ENCODE results near the gene ANXA6. TPM values are rescaled to one million over a fixed set of nuclear protein-coding genes. Genes with fewer than 3 reads are reported as not detected.
A peak's percentile ranks its signal among the peaks of the same experiment; 100 is the strongest.

ANXA6 gene
- total RNA-seq, 1 experiment from 2014 or later = 51.9 TPM

DNA sequence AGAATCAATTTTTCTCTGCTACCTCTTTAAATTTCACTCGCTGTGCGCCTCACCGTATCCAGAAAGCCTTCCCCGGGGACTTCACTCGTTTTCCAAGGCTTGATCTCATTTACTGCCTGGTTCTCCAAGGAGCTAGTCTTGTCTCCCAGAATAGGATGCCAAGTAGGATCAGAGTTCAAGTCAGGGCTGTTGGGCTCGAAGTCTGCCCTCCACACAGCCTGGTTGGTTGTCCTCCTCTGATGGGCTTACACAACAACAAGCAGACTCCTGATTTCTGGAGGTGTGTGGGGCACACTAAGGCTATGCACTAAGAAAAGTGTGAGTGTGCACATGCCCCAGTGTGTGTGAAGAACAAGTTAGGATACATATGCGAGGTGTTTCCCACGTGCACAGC, 62.7 kb downstream of the ANXA6 start:
- CTCF ChIA-PET = no interaction called here
- no peak overlapping the region for H3K4me3 Mint-ChIP-seq (ENCODE audit: unreplicated experiment)
- Histone ChIP-seq H3K9me3 (no peaks in the 10 kb centered on the region), H3K4me1 (peaks cover 38% of the 10 kb centered on the region), H3K36me3 (ENCODE audit: control insufficient read depth, insufficient read depth, low read length) (no peaks in the 10 kb centered on the region), H3K27me3 (replicated peaks; ENCODE audit: control insufficient read depth, insufficient read depth, low read length) (no peaks in the 10 kb centered on the region), H3K4me3 (ENCODE audit: low read depth, low read length) (no peak overlapping the region)
- intact Hi-C loops (cut with micrococcal nuclease; ENCODE audit: unreplicated experiment) = loop anchor here (1.0 kb wide), 1 partner anchor 15 kb away; no protein-coding TSS in a partner anchor
- no peak for DNase-seq
- no peak overlapping the region for H3K27ac Mint-ChIP-seq (ENCODE audit: unreplicated experiment)
- H3K4me1 Mint-ChIP-seq (ENCODE audit: low read depth, unreplicated experiment) = peaks cover 29% of the 10 kb centered on the region
- TF ChIP-seq, protein P1, sequence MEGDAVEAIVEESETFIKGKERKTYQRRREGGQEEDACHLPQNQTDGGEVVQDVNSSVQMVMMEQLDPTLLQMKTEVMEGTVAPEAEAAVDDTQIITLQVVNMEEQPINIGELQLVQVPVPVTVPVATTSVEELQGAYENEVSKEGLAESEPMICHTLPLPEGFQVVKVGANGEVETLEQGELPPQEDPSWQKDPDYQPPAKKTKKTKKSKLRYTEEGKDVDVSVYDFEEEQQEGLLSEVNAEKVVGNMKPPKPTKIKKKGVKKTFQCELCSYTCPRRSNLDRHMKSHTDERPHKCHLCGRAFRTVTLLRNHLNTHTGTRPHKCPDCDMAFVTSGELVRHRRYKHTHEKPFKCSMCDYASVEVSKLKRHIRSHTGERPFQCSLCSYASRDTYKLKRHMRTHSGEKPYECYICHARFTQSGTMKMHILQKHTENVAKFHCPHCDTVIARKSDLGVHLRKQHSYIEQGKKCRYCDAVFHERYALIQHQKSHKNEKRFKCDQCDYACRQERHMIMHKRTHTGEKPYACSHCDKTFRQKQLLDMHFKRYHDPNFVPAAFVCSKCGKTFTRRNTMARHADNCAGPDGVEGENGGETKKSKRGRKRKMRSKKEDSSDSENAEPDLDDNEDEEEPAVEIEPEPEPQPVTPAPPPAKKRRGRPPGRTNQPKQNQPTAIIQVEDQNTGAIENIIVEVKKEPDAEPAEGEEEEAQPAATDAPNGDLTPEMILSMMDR (IDR thresholded peaks at IDR 0.05; ENCODE audit: insufficient read depth in 1 of 2, low read depth in 1 of 2, low read length in 1 of 2, severe bottlenecking in 1 of 2, unreplicated experiment in 1 of 2) = no peak
- POLR2A ChIA-PET = no interaction called here
- no peaks in the 10 kb centered on the region for H3K27me3 Mint-ChIP-seq (ENCODE audit: insufficient read depth, unreplicated experiment)
- H3K36me3 Mint-ChIP-seq (ENCODE audit: insufficient read depth, unreplicated experiment) = peaks cover 7% of the 10 kb centered on the region
- no peaks in the 10 kb centered on the region for H3K9me3 Mint-ChIP-seq (ENCODE audit: unreplicated experiment)
- BruUV-seq (replicated peaks) = no TSS peak

DNA sequence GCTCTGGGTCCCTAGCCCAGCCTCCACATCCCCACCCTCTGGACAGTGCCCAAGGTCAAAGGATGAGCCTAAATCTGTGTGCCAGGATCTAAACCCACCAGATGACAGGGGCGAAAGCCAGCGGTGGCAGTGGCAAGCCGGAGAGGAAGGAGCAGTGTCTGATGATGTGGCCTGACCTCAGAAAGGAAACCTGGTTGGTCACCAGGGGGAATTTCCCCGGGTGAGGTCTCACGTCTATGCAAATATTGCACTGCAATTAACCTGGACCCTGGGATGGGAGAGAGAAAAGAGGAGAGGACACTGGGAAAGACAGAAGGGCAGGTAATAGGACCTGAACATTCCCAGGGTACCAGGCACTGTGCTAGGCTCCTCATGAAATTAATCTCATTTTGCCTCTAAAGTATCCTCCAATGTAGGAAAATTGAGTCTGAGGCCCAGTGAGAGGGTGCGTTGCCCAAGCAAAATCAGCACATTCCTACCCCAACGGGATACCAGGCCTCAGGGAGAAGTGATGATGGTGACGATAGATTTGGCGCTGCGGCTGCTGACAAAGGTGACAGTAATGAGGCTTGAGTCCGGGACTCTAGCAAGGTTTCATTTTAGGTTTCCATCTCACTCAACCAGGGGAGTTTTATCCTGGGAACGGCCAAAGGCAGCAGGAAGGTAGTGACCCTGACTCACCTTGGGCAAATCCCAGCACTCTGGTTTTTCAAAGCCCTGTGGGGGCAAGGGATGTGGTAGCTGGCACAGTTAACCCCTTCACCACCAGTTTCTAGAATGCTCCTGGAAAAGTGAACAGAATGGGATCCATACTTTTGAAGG, 63.3 kb downstream of the ANXA6 start:
- Mint-ChIP-seq H3K4me3 (ENCODE audit: unreplicated experiment) (no peak overlapping the region), H3K27ac (ENCODE audit: unreplicated experiment) (peak overlapping the region; percentile 29), H3K4me1 (ENCODE audit: low read depth, unreplicated experiment) (peaks cover 29% of the 10 kb centered on the region), H3K9me3 (ENCODE audit: unreplicated experiment) (no peaks in the 10 kb centered on the region), H3K27me3 (ENCODE audit: insufficient read depth, unreplicated experiment) (no peaks in the 10 kb centered on the region), H3K36me3 (ENCODE audit: insufficient read depth, unreplicated experiment) (peaks cover 7% of the 10 kb centered on the region)
- ChIA-PET POLR2A (no interaction called here), CTCF (interaction anchor here (0.8 kb wide), 1 partner anchor 158 kb away, joined by 7 read pairs; no protein-coding TSS in a partner anchor)
- Histone ChIP-seq H3K4me1 (peaks cover 38% of the 10 kb centered on the region), H3K4me3 (ENCODE audit: low read depth, low read length) (no peak overlapping the region), H3K9me3 (no peaks in the 10 kb centered on the region), H3K27me3 (replicated peaks; ENCODE audit: control insufficient read depth, insufficient read depth, low read length) (no peaks in the 10 kb centered on the region), H3K36me3 (ENCODE audit: control insufficient read depth, insufficient read depth, low read length) (no peaks in the 10 kb centered on the region)
- no peak for DNase-seq
- TF ChIP-seq, protein P1 (IDR thresholded peaks at IDR 0.05; ENCODE audit: insufficient read depth in 1 of 2, low read depth in 1 of 2, low read length in 1 of 2, severe bottlenecking in 1 of 2, unreplicated experiment in 1 of 2) = no peak
- intact Hi-C loops (cut with micrococcal nuclease; ENCODE audit: unreplicated experiment) = no loop called here
- BruUV-seq (replicated peaks) = no TSS peak

DNA sequence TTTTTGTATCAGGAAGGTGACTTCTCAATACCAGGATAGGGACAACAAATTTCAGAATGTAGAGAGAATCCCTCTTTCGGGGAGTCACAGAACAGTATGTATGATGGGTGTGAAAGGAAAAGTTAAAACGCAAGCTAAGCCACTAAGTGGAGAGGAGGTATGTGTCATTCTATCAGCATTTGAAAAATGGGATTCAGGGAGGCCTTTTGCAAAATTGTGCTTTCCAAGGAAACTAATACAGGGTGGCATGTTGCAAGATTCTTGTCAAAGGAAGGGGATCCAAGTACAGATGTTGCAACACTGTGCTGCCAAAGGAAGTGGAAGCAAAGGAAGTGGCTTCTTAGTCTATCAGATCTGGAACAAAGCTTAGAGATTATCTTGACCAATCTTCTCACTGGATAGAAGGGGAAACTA, 64.1 kb downstream of the ANXA6 start:
- CTCF ChIA-PET = interaction anchor here (0.8 kb wide), 1 partner anchor 159 kb away, joined by 7 read pairs; no protein-coding TSS in a partner anchor
- H3K4me1 Mint-ChIP-seq (ENCODE audit: low read depth, unreplicated experiment) = peaks cover 29% of the 10 kb centered on the region

More for the DNA sequence above, 64.1 kb downstream of the ANXA6 start:
- DNase-seq = peak in 1 of 2 experiments; percentile 24
- H3K4me3 ChIP-seq (ENCODE audit: low read depth, low read length) = no peak overlapping the region
- Mint-ChIP-seq H3K36me3 (ENCODE audit: insufficient read depth, unreplicated experiment) (peaks cover 7% of the 10 kb centered on the region), H3K9me3 (ENCODE audit: unreplicated experiment) (no peaks in the 10 kb centered on the region), H3K27ac (ENCODE audit: unreplicated experiment) (peak overlapping the region; percentile 29), H3K4me3 (ENCODE audit: unreplicated experiment) (no peak overlapping the region), H3K27me3 (ENCODE audit: insufficient read depth, unreplicated experiment) (no peaks in the 10 kb centered on the region)
- intact Hi-C loops (cut with micrococcal nuclease; ENCODE audit: unreplicated experiment) = no loop called here
- no TSS peak for BruUV-seq (replicated peaks)
- TF ChIP-seq, protein P1 (IDR thresholded peaks at IDR 0.05; ENCODE audit: insufficient read depth in 1 of 2, low read depth in 1 of 2, low read length in 1 of 2, severe bottlenecking in 1 of 2, unreplicated experiment in 1 of 2) = no peak
- peaks cover 38% of the 10 kb centered on the region for H3K4me1 ChIP-seq
- no peaks in the 10 kb centered on the region for H3K36me3 ChIP-seq (ENCODE audit: control insufficient read depth, insufficient read depth, low read length)
- POLR2A ChIA-PET = interaction anchor here (0.6 kb wide), 1 partner anchor 36 kb away, joined by 3 read pairs; no protein-coding TSS in a partner anchor
- no peaks in the 10 kb centered on the region for H3K9me3 ChIP-seq
- H3K27me3 ChIP-seq (replicated peaks; ENCODE audit: control insufficient read depth, insufficient read depth, low read length) = no peaks in the 10 kb centered on the region
